GM23248 (cell line): ENCODE data around the gene ZNF804B.

ENCODE experiments used
- EZH2 ChIP-seq: fragments of 200-600 bp; sonication (generic); IDR thresholded peaks from 2 replicates; pipeline ENCODE4 v1.6.1; 2018; ENCODE audit warnings: antibody characterized with exemption, mild to moderate bottlenecking; ENCODE audit not compliant: insufficient read depth, poor library complexity, severe bottlenecking
- EZH2phosphoT487 ChIP-seq: fragments of 200-600 bp; sonication (generic); IDR thresholded peaks from 2 replicates; pipeline ENCODE4 v1.6.1; 2018; ENCODE audit warnings: antibody characterized with exemption, moderate library complexity, mild to moderate bottlenecking, low read depth; ENCODE audit not compliant: insufficient read depth

DNA sequence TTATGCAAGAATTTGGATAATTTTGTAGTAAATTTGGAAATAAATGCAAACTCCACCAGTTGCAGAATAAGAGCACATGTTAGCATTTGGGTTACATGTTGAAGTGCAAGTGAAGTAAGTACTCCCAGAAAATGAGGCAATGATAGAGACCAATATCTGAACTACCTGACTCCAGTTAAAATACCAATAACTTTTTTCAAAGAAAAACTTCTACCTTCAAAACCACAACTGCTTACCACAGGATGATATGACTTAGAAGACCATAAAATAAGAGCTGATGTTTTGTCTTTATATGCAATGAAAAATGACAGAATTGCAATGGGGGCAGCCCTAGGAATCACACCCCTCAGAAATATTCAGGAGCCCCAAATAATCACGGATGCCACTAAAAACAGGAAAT, 597.6 kb downstream of the ZNF804B start:
- TF ChIP-seq EZH2: no peak
- no peak for TF ChIP-seq EZH2phosphoT487
